HK-2 (cell line): ENCODE measurements around the gene C1QTNF2.
"Not testable (repeated sequence)": the region's sequence is repeated elsewhere in the genome, so short reads cannot be mapped to it uniquely, and the experiment has no call there.

Experiments
- DNase-seq: peaks from one replicate; pipeline ENCODE4 v3.0.0-alpha.2; 2018; ENCODE audit not compliant: unreplicated experiment

The C1QTNF2 gene

GRCh38 chr5:160342413-160342941, 27.9 kb downstream of the C1QTNF2 start:
- no peak for DNase-seq

GRCh38 chr5:160341309-160341870, 29.0 kb downstream of the C1QTNF2 start:
- no peak for DNase-seq

GRCh38 chr5:160340513-160340912, 29.9 kb downstream of the C1QTNF2 start:
- DNase-seq: not testable (repeated sequence)

- DNase-seq: no peak
These were observed 30.9 kb downstream of the C1QTNF2 start for GRCh38 chr5:160339406-160340130.

- DNase-seq: not testable (repeated sequence)
These were observed 35.7 kb downstream of the C1QTNF2 start for GRCh38 chr5:160334716-160335115.

- no peak for DNase-seq
These were observed 36.7 kb downstream of the C1QTNF2 start for GRCh38 chr5:160333721-160334120.

GRCh38 chr5:160330212-160330611, 40.2 kb downstream of the C1QTNF2 start:
- no peak for DNase-seq

- no peak for DNase-seq
These were observed 42.6 kb downstream of the C1QTNF2 start for GRCh38 chr5:160327818-160328217.

GRCh38 chr5:160326981-160327380, 43.4 kb downstream of the C1QTNF2 start:
- no peak for DNase-seq

- DNase-seq: no peak
These were observed 44.7 kb downstream of the C1QTNF2 start for GRCh38 chr5:160325716-160326115.

- DNase-seq: no peak
These were observed 45.5 kb downstream of the C1QTNF2 start for GRCh38 chr5:160324886-160325285.

GRCh38 chr5:160318409-160318808, 52.0 kb downstream of the C1QTNF2 start:
- DNase-seq: no peak

GRCh38 chr5:160317434-160317833, 53.0 kb downstream of the C1QTNF2 start:
- DNase-seq: no peak

GRCh38 chr5:160315968-160316367, 54.5 kb downstream of the C1QTNF2 start:
- peak; percentile 16 for DNase-seq

- DNase-seq: no peak
These were observed 57.3 kb downstream of the C1QTNF2 start for GRCh38 chr5:160312960-160313727.

GRCh38 chr5:160312134-160312959, 58.1 kb downstream of the C1QTNF2 start, which contains the start of gene CCNJL:
Gene CCNJL, minus strand, starts transcription at chr5:160312564. Its CDS starts 641 bp downstream, at chr5:160311923.
- DNase-seq: peak; percentile 67

GRCh38 chr5:160311491-160312133, 58.8 kb downstream of the C1QTNF2 start:
- no peak for DNase-seq

GRCh38 chr5:160310552-160311295, 59.7 kb downstream of the C1QTNF2 start:
- no peak for DNase-seq

GRCh38 chr5:160310140-160310539, 60.3 kb downstream of the C1QTNF2 start:
- DNase-seq: no peak

- no peak for DNase-seq
These were observed 63.7 kb downstream of the C1QTNF2 start for GRCh38 chr5:160306696-160307095.
